Fibroblast of lung (primary cell): ENCODE measurements around the gene ZDHHC11.
"Not testable (repeated sequence)": the region's sequence is repeated elsewhere in the genome, so short reads cannot be mapped to it uniquely, and the experiment has no call there.

Experiments
- CTCF ChIP-seq, 2 donors: IDR thresholded peaks in 1 of 2; conservative IDR thresholded peaks in 1 of 2; 1 replicate in 1 of 2; 2 replicates in 1 of 2; pipeline ENCODE4 v1.5.1; 2011 to 2012; ENCODE audit warnings: low read length in 2 of 2, control low read depth in 1 of 2, inconsistent platforms in 1 of 2, low read depth in 1 of 2, mild to moderate bottlenecking in 1 of 2
- EZH2 ChIP-seq: IDR thresholded peaks from 2 replicates; pipeline ENCODE4 v1.5.1; 2012; ENCODE audit warnings: low read length, control low read depth, mild to moderate bottlenecking; ENCODE audit errors: missing control alignments

- not testable (repeated sequence) for TF ChIP-seq CTCF (conservative IDR thresholded peaks at IDR 0.05 in 1 of 2, IDR thresholded peaks at IDR 0.05 in 1 of 2; ENCODE audit: low read depth in 1 of 2, low read length in 2 of 2); EZH2
Measured at GRCh38 chr5:788703-789102, 62.1 kb downstream of the ZDHHC11 start.
